CD14-positive monocyte (primary cell): Measurements from ENCODE around the gene ELMO3. TPM values are rescaled to one million over a fixed set of nuclear protein-coding genes. Genes with fewer than 3 reads are reported as not detected.

ENCODE experiments used
- DNase-seq, 3 donors: peaks; one replicate each; pipeline ENCODE4 v3.0.0-alpha.2; 2011 to 2022
- H2AFZ ChIP-seq: 2 replicates; pipeline ENCODE4 v1.6.0; 2012; ENCODE audit warnings: mild to moderate bottlenecking, low read depth, low read length, inconsistent platforms; ENCODE audit not compliant: insufficient read depth, poor library complexity, severe bottlenecking
- H3K27ac ChIP-seq, 2 donors: 1 replicate in 1 of 2; 2 replicates in 1 of 2; pipeline ENCODE4 v1.5.1; 2012 to 2013; ENCODE audit warnings: low read length in 2 of 2, control low read depth in 1 of 2, inconsistent platforms in 1 of 2, low read depth in 1 of 2, mild to moderate bottlenecking in 1 of 2
- H3K27me3 ChIP-seq, 2 donors: one replicate each; pipeline versions ENCODE4 v1.6.0 to v1.6.1; 2011 to 2013; ENCODE audit warnings: low read length in 2 of 2; ENCODE audit not compliant: control insufficient read depth in 2 of 2, insufficient read depth in 2 of 2
- H3K36me3 ChIP-seq, 2 donors: replicated peaks in 1 of 2; 1 replicate in 1 of 2; 2 replicates in 1 of 2; pipeline versions ENCODE4 v1.5.1 to v1.6.1; 2012 to 2013; ENCODE audit warnings: low read length in 2 of 2, control low read depth in 1 of 2, inconsistent platforms in 1 of 2, mild to moderate bottlenecking in 1 of 2; ENCODE audit not compliant: insufficient read depth in 2 of 2, control insufficient read depth in 1 of 2
- H3K4me1 ChIP-seq, 2 donors: 1 replicate in 1 of 2; 2 replicates in 1 of 2; pipeline versions ENCODE4 v1.5.1 to v1.6.1; 2012 to 2013; ENCODE audit warnings: low read length in 2 of 2, control low read depth in 1 of 2, inconsistent platforms in 1 of 2, mild to moderate bottlenecking in 1 of 2, moderate library complexity in 1 of 2; ENCODE audit not compliant: insufficient read depth in 2 of 2, control insufficient read depth in 1 of 2
- H3K4me2 ChIP-seq: replicated peaks from 2 replicates; pipeline ENCODE3; 2012; ENCODE audit warnings: low read length, moderate library complexity, mild to moderate bottlenecking; ENCODE audit not compliant: poor library complexity, severe bottlenecking; ENCODE audit errors: extremely low read depth
- H3K4me3 ChIP-seq, 3 experiments: fragments of 200-600 bp in 1 of 3; sonication (generic) in 1 of 3; replicated peaks in 1 of 3; 1 replicate in 2 of 3; 2 replicates in 1 of 3; pipeline ENCODE4 v1.5.1; 2011 to 2013; ENCODE audit warnings: low read length in 3 of 3, mild to moderate bottlenecking in 3 of 3, control low read depth in 2 of 3, low read depth in 2 of 3, inconsistent platforms in 1 of 3, moderate library complexity in 1 of 3
- H3K79me2 ChIP-seq: 2 replicates; pipeline ENCODE4 v1.6.0; 2012; ENCODE audit warnings: mild to moderate bottlenecking, control low read depth, inconsistent platforms, low read length, moderate library complexity; ENCODE audit not compliant: insufficient read depth
- H3K9ac ChIP-seq: 2 replicates; pipeline ENCODE4 v1.6.0; 2017; ENCODE audit warnings: low read length, mild to moderate bottlenecking; ENCODE audit not compliant: insufficient read depth, poor library complexity, severe bottlenecking
- H3K9me3 ChIP-seq, 2 donors: replicated peaks in 1 of 2; 1 replicate in 1 of 2; 2 replicates in 1 of 2; pipeline versions ENCODE4 v1.5.1 to v1.6.1; 2012 to 2013; ENCODE audit warnings: low read length in 2 of 2, control low read depth in 1 of 2; ENCODE audit not compliant: control insufficient read depth in 1 of 2, insufficient read depth in 1 of 2
- H4K20me1 ChIP-seq: 2 replicates; pipeline ENCODE4 v1.6.0; 2012; ENCODE audit warnings: mild to moderate bottlenecking, low read length, control low read depth, moderate library complexity; ENCODE audit not compliant: insufficient read depth
- H3K27ac Mint-ChIP-seq, 7 donors: one replicate each; pipeline ENCODE4 v1.8.0; 2020; ENCODE audit warnings: mild to moderate bottlenecking in 7 of 7, mixed read lengths in 7 of 7, moderate library complexity in 6 of 7, inconsistent platforms in 2 of 7
- H3K27me3 Mint-ChIP-seq, 3 donors: one replicate each; pipeline ENCODE4 v1.8.0; 2021 to 2022; ENCODE audit warnings: low read depth in 3 of 3, mild to moderate bottlenecking in 3 of 3, mixed read lengths in 3 of 3, moderate library complexity in 3 of 3, inconsistent platforms in 1 of 3
- H3K36me3 Mint-ChIP-seq, 2 donors: one replicate each; pipeline ENCODE4 v1.8.0; 2020; ENCODE audit warnings: mixed read lengths in 2 of 2, inconsistent platforms in 1 of 2, mild to moderate bottlenecking in 1 of 2
- H3K4me1 Mint-ChIP-seq: one replicate; pipeline ENCODE4 v1.8.0; 2020; ENCODE audit warnings: mild to moderate bottlenecking, mixed read lengths
- H3K4me3 Mint-ChIP-seq, 2 donors: one replicate each; pipeline ENCODE4 v1.8.0; 2020; ENCODE audit warnings: mild to moderate bottlenecking in 2 of 2, mixed read lengths in 2 of 2, moderate library complexity in 1 of 2
- H3K9me3 Mint-ChIP-seq, 7 donors: one replicate each; pipeline ENCODE4 v1.8.0; 2020 to 2022; ENCODE audit warnings: mixed read lengths in 7 of 7, mild to moderate bottlenecking in 6 of 7, moderate library complexity in 6 of 7, inconsistent platforms in 2 of 7
- CTCF ChIP-seq: fragments of 200-600 bp; IDR thresholded peaks from one replicate; pipeline ENCODE4 v1.8.0; 2022; ENCODE audit warnings: antibody characterized with exemption, mild to moderate bottlenecking
- WGBS: methylation state at CpG from one replicate; pipeline ENCODE4 v1.1.5; 2013; ENCODE audit warnings: missing lambda C conversion rate; ENCODE audit not compliant: insufficient coverage; 5-methylcytosine and 5-hydroxymethylcytosine counted together
- intact Hi-C, 2 donors: fragments of 100-400 bp; cut with micrococcal nuclease; formaldehyde crosslinking; loops; one replicate each; pipeline versions ENCODE4 v1.15.0 to v1.15.1; 2023
- polyA plus RNA-seq, 3 donors: library from polyadenylated mRNA; depleted of rRNA in 1 of 3; unstranded in 2 of 3; stranded (reverse) in 1 of 3; fragments of 300-500 nt in 2 of 3; fragments of >200 nt in 1 of 3; fragmentation: Illumina TruSeq in 2 of 3; gene quantifications; 1 replicate in 2 of 3; 2 replicates in 1 of 3; pipeline ENCODE4 v1.2.3, GENCODE V29; 2012 to 2021

Gene ELMO3
- polyA plus RNA-seq, 3 donors: 0.15 to 7.0 TPM; not detected in 1

DNA sequence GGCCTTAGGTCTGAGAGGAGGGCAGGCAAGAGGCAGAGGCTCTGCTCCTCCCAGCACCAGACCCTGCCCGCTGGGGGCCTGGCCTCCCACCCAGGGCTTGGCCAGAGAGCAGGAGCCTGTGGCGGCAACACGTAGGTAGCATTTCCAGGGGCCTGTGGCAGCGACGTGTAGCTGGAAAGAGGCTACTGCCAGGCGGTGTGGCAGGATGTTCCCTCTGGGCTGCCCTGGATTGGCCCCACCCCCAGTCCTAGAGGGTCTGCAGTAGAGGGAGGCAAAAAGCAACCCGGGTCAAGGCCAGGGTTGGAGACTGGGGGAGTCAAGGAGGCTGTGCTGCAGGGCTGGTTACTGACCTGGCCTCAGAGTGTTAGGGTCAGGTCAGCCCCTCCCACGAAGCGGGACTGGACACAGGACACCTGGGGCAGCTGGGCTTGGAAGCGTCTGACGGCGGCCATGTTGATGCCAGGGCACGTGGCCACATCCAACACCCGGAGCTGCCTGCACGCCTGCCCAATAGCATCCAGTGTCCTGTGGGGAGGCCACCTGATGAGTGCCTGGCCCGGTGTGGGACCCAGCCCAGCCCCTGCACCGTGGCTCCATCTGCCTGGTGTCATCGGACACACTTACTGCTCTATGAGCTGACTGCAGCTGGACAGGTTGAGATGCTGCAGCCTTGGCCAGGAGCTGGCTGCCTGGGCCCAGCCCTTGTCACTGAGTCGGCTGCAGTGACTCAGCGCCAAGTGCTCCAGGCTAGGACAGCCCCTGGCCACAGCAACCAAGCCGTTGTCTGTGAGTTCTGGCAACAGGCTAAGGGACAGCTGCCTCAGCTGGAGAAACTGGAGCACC is 8.5 kb downstream of the ELMO3 start:
- H3K4me1 Mint-ChIP-seq: no peaks in the 10 kb centered on the region
- peaks cover 0 to 9% (median 5%) of the 10 kb centered on the region in 3 donors for H3K27me3 Mint-ChIP-seq
- peaks cover 19 to 41% of the 10 kb centered on the region in 2 donors for H3K36me3 Mint-ChIP-seq
- Histone ChIP-seq H3K36me3 (peaks cover 22 to 35% of the 10 kb centered on the region in 2 donors), H3K9ac (no peak overlapping the region), H3K79me2 (no peaks in the 10 kb centered on the region), H3K27me3 (no peaks in the 10 kb centered on the region), H3K4me3 (no peak overlapping the region), H4K20me1 (peaks cover 3% of the 10 kb centered on the region), H3K27ac (peak overlapping the region in 1 of 2 donors; percentile 12), H2AFZ (no peak overlapping the region), H3K9me3 (no peaks in the 10 kb centered on the region), H3K4me2 (no peak overlapping the region), H3K4me1 (no peaks in the 10 kb centered on the region)
- 91% methylated on average over 21 of the region's 21 CpGs for WGBS
- no peak overlapping the region for H3K4me3 Mint-ChIP-seq
- TF ChIP-seq CTCF: no peak
- no peak for DNase-seq
- intact Hi-C loops: no loop called here
- H3K27ac Mint-ChIP-seq: no peak overlapping the region
- H3K9me3 Mint-ChIP-seq: peaks cover 0 to 2% (median 0%) of the 10 kb centered on the region in 7 donors

DNA sequence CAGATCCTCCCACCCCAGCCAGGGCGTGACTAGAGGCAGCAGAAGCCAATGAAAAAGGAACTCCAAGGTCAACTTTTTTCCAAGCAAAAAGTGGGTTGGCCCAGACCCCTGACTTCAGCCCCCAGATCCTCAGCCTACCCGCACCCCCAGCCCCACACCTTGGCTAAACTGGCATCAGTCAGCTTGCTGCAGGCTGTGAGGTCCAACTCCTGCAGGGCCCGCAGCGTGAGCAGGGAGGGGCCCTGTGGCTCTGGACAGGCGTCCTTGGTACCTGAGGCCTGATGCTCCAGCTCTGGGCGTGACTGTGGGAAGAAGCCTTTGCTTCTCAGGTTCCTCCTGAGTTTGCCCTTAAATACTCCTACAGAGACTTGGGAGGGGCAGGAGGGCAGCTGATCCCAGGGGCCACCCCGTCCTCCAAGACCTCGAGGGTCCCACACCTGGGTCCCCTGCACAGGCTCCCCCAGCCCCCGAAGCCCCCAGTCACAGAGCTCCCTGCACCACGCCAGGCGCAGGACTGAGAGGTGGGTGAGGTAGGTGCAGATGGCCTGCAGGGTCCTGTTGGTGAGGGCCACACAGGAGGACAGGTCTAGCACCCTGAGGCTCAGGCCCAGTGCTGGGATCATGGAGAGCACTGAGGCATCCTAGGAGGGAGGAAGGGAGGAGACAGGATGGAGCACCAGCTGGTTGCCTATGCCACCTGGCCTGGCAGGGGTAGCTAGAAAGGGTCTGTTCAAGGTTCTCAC is 9.4 kb downstream of the ELMO3 start:
- peak overlapping the region in 1 of 7 donors; percentile 41 for H3K27ac Mint-ChIP-seq
- H3K4me1 Mint-ChIP-seq: peaks cover 6% of the 10 kb centered on the region
- WGBS: 90% methylated on average over 4 of the region's 11 CpGs
- peaks cover 0 to 2% (median 0%) of the 10 kb centered on the region in 7 donors for H3K9me3 Mint-ChIP-seq
- H3K79me2 ChIP-seq: no peaks in the 10 kb centered on the region
- H3K36me3 ChIP-seq: peaks cover 13 to 26% of the 10 kb centered on the region in 2 donors
- H2AFZ ChIP-seq: no peak overlapping the region
- no peak overlapping the region for H3K4me3 Mint-ChIP-seq
- intact Hi-C loops: no loop called here
- H4K20me1 ChIP-seq: peaks cover 3% of the 10 kb centered on the region
- H3K27ac ChIP-seq: peak overlapping the region in 1 of 2 donors; percentile 12
- H3K27me3 Mint-ChIP-seq: peaks cover 0 to 9% (median 5%) of the 10 kb centered on the region in 3 donors
- no peaks in the 10 kb centered on the region for H3K9me3 ChIP-seq
- no peak for DNase-seq
- H3K4me1 ChIP-seq: no peaks in the 10 kb centered on the region
- H3K4me2 ChIP-seq: no peak overlapping the region
- H3K36me3 Mint-ChIP-seq: peaks cover 14 to 35% of the 10 kb centered on the region in 2 donors
- TF ChIP-seq CTCF: no peak
- H3K27me3 ChIP-seq: no peaks in the 10 kb centered on the region
- no peak overlapping the region for H3K4me3 ChIP-seq
- H3K9ac ChIP-seq: no peak overlapping the region
